Ishikawa (cell line): Measurements from ENCODE around the gene KIRREL3.

Source experiments
- CEBPB ChIP-seq: IDR thresholded peaks from 2 replicates; pipeline ENCODE4 v1.6.1; 2012
- CREB1 ChIP-seq: IDR thresholded peaks from 2 replicates; pipeline ENCODE4 v1.6.1; 2012; ENCODE audit warnings: low read depth
- EGR1 ChIP-seq: IDR thresholded peaks from 2 replicates; pipeline ENCODE4 v1.6.1; 2012
- EP300 ChIP-seq: IDR thresholded peaks from 2 replicates; pipeline ENCODE4 v1.6.1; 2012; ENCODE audit warnings: borderline replicate concordance
- FOXM1 ChIP-seq: IDR thresholded peaks from 2 replicates; pipeline ENCODE4 v1.6.1; 2012; ENCODE audit warnings: low read depth, borderline replicate concordance
- MAX ChIP-seq: IDR thresholded peaks from 2 replicates; pipeline ENCODE4 v1.6.1; 2012
- NFIC ChIP-seq: IDR thresholded peaks from 2 replicates; pipeline ENCODE4 v1.6.1; 2012
- RAD21 ChIP-seq: IDR thresholded peaks from 2 replicates; pipeline ENCODE4 v1.6.1; 2012; ENCODE audit warnings: low read depth
- REST ChIP-seq: IDR thresholded peaks from 2 replicates; pipeline ENCODE4 v1.6.1; 2012; ENCODE audit warnings: low read depth, mild to moderate bottlenecking
- TAF1 ChIP-seq: IDR thresholded peaks from 2 replicates; pipeline ENCODE4 v1.6.1; 2012; ENCODE audit warnings: low read depth, mild to moderate bottlenecking
- TCF12 ChIP-seq: IDR thresholded peaks from 2 replicates; pipeline ENCODE4 v1.6.1; 2012; ENCODE audit warnings: low read depth
- TEAD4 ChIP-seq: IDR thresholded peaks from 2 replicates; pipeline ENCODE4 v1.6.1; 2012
- USF1 ChIP-seq: IDR thresholded peaks from 2 replicates; pipeline ENCODE4 v1.6.1; 2012
- YY1 ChIP-seq: IDR thresholded peaks from 2 replicates; pipeline ENCODE4 v1.6.1; 2012; ENCODE audit warnings: low read depth
- ZBTB7A ChIP-seq: IDR thresholded peaks from 2 replicates; pipeline ENCODE4 v1.6.1; 2012; ENCODE audit warnings: low read depth

Gene KIRREL3

DNA sequence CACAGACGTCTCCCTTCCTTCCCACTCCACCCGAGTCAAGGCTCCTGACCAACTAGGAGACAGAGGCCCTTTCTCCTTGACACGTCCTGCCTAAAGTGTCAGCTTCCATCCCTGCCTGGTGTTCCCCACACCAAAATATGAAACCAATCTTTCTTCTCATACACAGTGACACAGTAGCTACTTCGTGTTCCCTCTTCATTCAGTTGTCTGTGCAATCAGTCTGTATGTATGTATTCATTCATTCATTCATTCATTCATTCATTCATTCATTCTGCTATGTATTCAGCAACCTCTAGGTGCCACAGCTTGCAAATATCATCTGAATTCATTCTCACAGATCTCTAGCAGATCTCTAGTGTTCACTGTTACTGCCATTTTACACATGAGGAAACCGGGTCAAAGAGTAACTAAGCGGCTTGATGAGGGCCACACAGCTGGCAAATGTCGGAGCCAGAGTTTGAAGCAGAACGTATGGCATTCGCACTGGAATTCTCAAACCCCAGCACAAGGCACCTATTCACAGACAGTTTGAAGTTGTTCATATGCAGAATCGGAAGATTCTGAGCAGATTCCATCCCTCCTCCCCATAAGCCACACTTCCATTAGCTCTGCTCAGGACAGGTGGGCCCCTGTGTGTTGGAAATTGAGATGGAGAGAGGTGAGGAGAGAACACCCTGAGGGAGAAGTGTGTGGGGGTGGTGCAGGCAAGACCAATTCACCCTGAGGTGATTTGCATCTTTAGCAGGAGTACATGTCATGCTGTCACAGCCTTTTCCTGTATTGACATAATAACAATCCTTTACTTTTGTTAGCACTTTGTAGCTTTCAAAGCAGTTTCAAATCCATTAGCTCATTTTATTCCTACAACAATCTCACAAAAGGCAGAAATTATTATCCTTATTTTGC is 369.4 kb downstream of the KIRREL3 start:
- TF ChIP-seq RAD21 (no peak), YY1 (no peak), EP300 (no peak), TEAD4 (no peak), MAX (no peak), FOXM1 (no peak), TCF12 (no peak), ZBTB7A (no peak), NFIC (no peak), TAF1 (no peak), CEBPB (no peak), EGR1 (no peak), REST (no peak), USF1 (no peak), CREB1 (no peak)

GRCh38 chr11:126630488-126630887 is 370.1 kb downstream of the KIRREL3 start:
- TF ChIP-seq TEAD4 = no peak
- no peak for TF ChIP-seq NFIC
- TF ChIP-seq RAD21 = no peak
- no peak for TF ChIP-seq ZBTB7A
- TF ChIP-seq TAF1 = no peak
- no peak for TF ChIP-seq REST
- TF ChIP-seq YY1 = no peak
- TF ChIP-seq FOXM1 = no peak
- TF ChIP-seq MAX = no peak
- TF ChIP-seq EP300 = no peak
- no peak for TF ChIP-seq CEBPB
- no peak for TF ChIP-seq USF1
- no peak for TF ChIP-seq CREB1
- TF ChIP-seq TCF12 = no peak
- no peak for TF ChIP-seq EGR1

GRCh38 chr11:126628790-126629621 is 371.6 kb downstream of the KIRREL3 start:
- TF ChIP-seq EGR1 = no peak
- no peak for TF ChIP-seq CEBPB

- TF ChIP-seq ZBTB7A (no peak), RAD21 (no peak), EGR1 (no peak)
These were observed 372.1 kb downstream of the KIRREL3 start for GRCh38 chr11:126628450-126628789.

DNA sequence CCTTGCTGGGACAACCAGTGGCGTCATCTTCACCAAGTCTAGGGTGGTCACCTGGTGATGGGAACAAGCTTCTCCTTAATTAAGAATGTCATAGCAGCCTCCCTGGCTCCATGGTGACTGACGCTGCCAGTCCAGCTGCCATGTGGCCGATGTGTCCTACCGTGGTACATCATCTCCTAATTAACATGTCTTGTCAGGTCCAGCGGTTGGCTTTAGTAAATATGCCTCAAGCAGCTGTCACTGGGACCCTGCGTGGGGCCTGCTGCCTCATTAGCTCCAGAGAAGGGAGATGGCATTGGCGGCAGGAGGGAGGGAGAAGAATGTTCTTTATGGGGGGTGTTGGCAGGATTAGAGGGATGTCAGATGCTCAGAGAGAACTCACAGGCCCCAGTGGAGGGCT is 373.1 kb downstream of the KIRREL3 start:
- no peak for TF ChIP-seq ZBTB7A
- TF ChIP-seq TEAD4 = no peak
- no peak for TF ChIP-seq CEBPB
- no peak for TF ChIP-seq YY1
- TF ChIP-seq MAX = no peak
- TF ChIP-seq USF1 = no peak
- no peak for TF ChIP-seq CREB1
- no peak for TF ChIP-seq REST
- TF ChIP-seq FOXM1 = no peak
- TF ChIP-seq TAF1 = no peak
- TF ChIP-seq RAD21 = no peak
- TF ChIP-seq NFIC = no peak
